A549 treated with AZD9567 at 1 μM for 4 hours (cell line): ENCODE results near the gene BTBD10. TPM values are rescaled to one million over a fixed set of nuclear protein-coding genes. Genes with fewer than 3 reads are reported as not detected.

Experiments used
- total RNA-seq: library from RNA; stranded (reverse); fragments of 200-300 nt; extraction: Qiagen RNA extraction; gene quantifications from 5 replicates; pipeline ENCODE4 v1.2.3, GENCODE V29; 2022; ENCODE audit not compliant: insufficient read depth

Gene BTBD10
- total RNA-seq, result 39.5 to 64.2 TPM (median 42.5 TPM) in 5 replicates

GRCh38 chr11:13462901-13463778, at the start of gene BTBD10:
Gene BTBD10 (minus strand): TSS chr11:13463222. CDS start chr11:13445124, 18,098 bp downstream.

GRCh38 chr11:13495929-13496328, 32.9 kb upstream of the BTBD10 start, which contains the start of gene PTH:
Gene PTH (minus strand): TSS chr11:13495997. CDS start chr11:13492855, 3,142 bp downstream.

Other genes with a start within 250 kb of the BTBD10 start
- 5.6 to 11.2 TPM (median 7.5 TPM) in 5 replicates for gene BMAL1, start 185.4 kb downstream of the BTBD10 start, total RNA-seq
- gene PTH, start 32.8 kb upstream of the BTBD10 start, total RNA-seq, result not detected in 5 replicates
- gene FAR1, start 205.4 kb upstream of the BTBD10 start, total RNA-seq, result 46.0 to 64.3 TPM (median 63.3 TPM) in 5 replicates